GM12801 (cell line): ENCODE data around the gene PTEN.

Experiments used
- CTCF ChIP-seq: IDR thresholded peaks from one replicate; pipeline ENCODE4 v1.5.1; 2011; ENCODE audit warnings: control low read depth; ENCODE audit not compliant: insufficient read length; ENCODE audit errors: extremely low read depth

PTEN gene

DNA sequence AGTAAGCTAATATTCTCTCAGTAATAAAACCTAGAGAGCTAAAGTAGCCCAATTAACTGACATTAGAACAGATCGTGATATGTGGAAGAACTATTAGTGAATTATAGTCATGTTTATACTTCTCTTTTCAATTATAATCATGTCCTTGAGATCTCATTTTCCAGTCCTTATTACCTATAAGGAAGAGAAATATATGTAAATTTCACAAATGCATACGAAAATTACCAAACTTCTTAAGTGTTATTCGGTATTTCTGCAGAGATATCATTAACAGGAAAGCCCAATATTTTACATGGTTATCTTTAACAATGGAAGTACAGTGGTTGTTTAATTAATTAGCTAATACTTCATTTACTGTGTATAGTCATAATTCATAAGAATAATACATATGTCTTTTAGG lies 110.7 kb downstream of the PTEN start:
- no peak for TF ChIP-seq CTCF

DNA sequence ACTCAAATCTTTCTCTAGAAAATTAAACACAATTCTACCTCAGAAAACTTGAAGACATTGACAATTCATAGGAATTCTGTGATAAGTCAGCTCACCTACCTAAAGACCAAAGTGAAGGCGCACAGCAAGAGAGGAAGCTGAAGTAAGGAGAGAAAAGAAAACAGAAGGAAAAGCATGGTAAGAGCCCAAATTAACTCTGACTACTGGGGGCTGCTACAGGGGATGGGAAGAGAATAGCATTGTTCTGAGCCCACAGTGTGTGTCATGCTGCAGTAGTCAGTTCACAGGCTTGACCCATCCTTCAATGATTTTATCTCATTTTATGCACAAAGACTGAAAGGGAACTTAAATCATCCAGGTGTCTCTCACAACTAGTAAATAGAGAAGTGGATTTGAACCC lies 111.3 kb downstream of the PTEN start:
- no peak for TF ChIP-seq CTCF

DNA sequence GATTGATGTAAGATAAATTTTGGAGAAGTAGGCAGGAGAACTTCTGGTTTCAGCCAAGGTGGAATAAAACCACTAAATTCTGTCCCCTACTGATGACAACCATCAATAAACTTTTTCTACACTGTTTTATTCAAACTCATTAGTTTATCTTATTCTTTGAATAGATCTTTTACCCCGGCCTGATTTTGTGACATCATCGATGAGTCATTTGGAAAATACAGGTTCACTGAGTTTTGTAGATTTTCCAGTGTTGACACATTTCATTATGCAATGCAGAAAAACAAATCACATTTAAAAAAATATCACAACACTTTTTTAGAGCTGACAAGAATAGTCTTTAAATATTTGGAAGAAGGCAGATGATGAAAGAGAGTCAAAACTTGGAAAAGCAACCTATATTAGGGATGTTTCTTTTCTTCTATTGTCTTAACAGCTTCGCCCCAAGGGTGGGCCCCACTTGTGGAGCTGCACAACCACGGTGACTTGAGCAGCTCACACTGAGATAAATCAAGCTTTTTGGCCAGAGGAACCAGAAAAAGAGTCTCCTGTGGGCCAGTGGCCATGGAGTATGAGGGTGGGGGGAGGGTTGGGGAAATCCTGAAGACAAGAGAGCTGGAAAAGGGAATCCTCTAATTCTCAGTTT lies 112.8 kb downstream of the PTEN start:
- no peak for TF ChIP-seq CTCF

DNA sequence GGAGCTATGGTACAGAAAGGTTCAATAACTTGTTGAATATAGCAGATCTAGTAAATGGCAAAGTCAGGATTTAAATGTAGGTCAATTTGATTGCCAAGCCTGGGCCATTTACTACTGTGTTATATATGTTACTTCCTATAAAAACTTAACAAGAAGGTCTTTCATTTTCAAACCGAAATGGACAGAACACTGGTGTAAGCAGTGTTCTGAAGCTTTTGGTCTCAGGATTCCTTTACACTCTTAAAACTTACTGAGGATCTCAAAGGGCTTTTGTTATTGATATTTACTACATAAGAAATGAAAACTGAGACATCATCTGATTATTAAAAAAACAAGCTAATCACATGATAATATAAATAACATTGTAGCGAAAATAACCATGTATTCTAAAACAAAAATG lies 114.7 kb downstream of the PTEN start:
- TF ChIP-seq CTCF, result no peak

- TF ChIP-seq CTCF, result no peak
Observed at GRCh38 chr10:87979847-87980246, 116.4 kb downstream of the PTEN start.

DNA sequence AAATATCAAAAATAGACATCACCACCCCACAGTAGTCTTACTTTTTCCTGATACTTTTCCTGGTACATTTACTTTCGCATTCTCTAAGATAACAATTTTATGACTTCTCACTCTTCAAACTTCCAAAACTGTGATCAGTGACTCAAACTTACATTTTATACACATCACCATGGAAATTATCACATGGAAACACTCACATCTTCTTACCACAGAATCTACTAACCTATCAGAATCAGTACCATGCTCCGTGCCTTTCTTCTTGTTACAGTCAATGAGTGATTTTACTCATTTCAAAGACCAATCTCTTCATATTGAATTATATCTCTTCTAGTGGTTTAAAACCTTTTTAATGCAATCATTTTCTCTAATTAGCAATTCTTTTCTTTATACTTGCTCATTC lies 120.3 kb downstream of the PTEN start:
- no peak for TF ChIP-seq CTCF

GRCh38 chr10:87987206-87987605 lies 123.8 kb downstream of the PTEN start:
- TF ChIP-seq CTCF, result no peak
